Measurements from ENCODE around the gene ISM2. TPM values are rescaled to one million over a fixed set of nuclear protein-coding genes. Genes with fewer than 3 reads are reported as not detected.

Gene ISM2
- total RNA-seq, 1 experiment from 2014 or later = 0.89 TPM

Small RNA genes within 50 kb of the gene (small RNA-seq; reads per million reads assigned to genes)
- gene RF00404 (not detected), gene RN7SL587P (not detected)

Other genes starting within 250 kb of the ISM2 start
- gene NGB, start 227.6 kb downstream of the ISM2 start, total RNA-seq (2014; rRNA removed; shearing (Covaris generic); ENCODE audit: low replicate concordance) = not detected in 2 replicates
- 24.0 and 30.4 TPM in 2 replicates for gene POMT2, start 177.9 kb downstream of the ISM2 start, total RNA-seq (2014; rRNA removed; shearing (Covaris generic); ENCODE audit: low replicate concordance)
- 44.8 and 55.3 TPM in 2 replicates for gene GSTZ1, start 177.8 kb downstream of the ISM2 start, total RNA-seq (2014; rRNA removed; shearing (Covaris generic); ENCODE audit: low replicate concordance)
- 41.3 and 73.8 TPM in 2 replicates for gene TMED8, start 121.7 kb downstream of the ISM2 start, total RNA-seq (2014; rRNA removed; shearing (Covaris generic); ENCODE audit: low replicate concordance)
- 2.2 and 3.3 TPM in 2 replicates for gene SAMD15, start 121.4 kb downstream of the ISM2 start, total RNA-seq (2014; rRNA removed; shearing (Covaris generic); ENCODE audit: low replicate concordance)
- 0.60 and 0.97 TPM in 2 replicates for gene NOXRED1, start 75.3 kb downstream of the ISM2 start, total RNA-seq (2014; rRNA removed; shearing (Covaris generic); ENCODE audit: low replicate concordance)
- 33.9 and 39.0 TPM in 2 replicates for gene VIPAS39, start 41.2 kb downstream of the ISM2 start, total RNA-seq (2014; rRNA removed; shearing (Covaris generic); ENCODE audit: low replicate concordance)
- gene AHSA1, start 40.7 kb downstream of the ISM2 start, total RNA-seq (2014; rRNA removed; shearing (Covaris generic); ENCODE audit: low replicate concordance) = 200 and 369 TPM in 2 replicates
- gene SPTLC2, start 117.8 kb upstream of the ISM2 start, total RNA-seq (2014; rRNA removed; shearing (Covaris generic); ENCODE audit: low replicate concordance) = 70.9 and 97.0 TPM in 2 replicates
- 13.5 and 17.1 TPM in 2 replicates for gene ALKBH1, start 209.2 kb upstream of the ISM2 start, total RNA-seq (2014; rRNA removed; shearing (Covaris generic); ENCODE audit: low replicate concordance)
- gene SLIRP, start 209.3 kb upstream of the ISM2 start, total RNA-seq (2014; rRNA removed; shearing (Covaris generic); ENCODE audit: low replicate concordance) = 204 and 470 TPM in 2 replicates

Data from Karpas-422 (cell line).